H9 (cell line): Measurements from ENCODE around the gene SWSAP1. TPM values are rescaled to one million over a fixed set of nuclear protein-coding genes. Genes with fewer than 3 reads are reported as not detected.

Source experiments
- DNase-seq: peaks from one replicate; pipeline ENCODE4 v3.0.0-alpha.2; 2017
- H2AFZ ChIP-seq: one replicate; pipeline ENCODE4 v1.6.1; 2013; ENCODE audit warnings: mild to moderate bottlenecking, low read length, control low read depth, moderate library complexity
- H2AK5ac ChIP-seq: 2 replicates; pipeline ENCODE4 v1.6.1; 2013; ENCODE audit warnings: low read length, control low read depth, mixed read lengths; ENCODE audit not compliant: insufficient read length
- H2BK120ac ChIP-seq: one replicate; pipeline ENCODE4 v1.6.1; 2013; ENCODE audit warnings: low read depth, mild to moderate bottlenecking, low read length, control low read depth, inconsistent platforms; ENCODE audit not compliant: poor library complexity, severe bottlenecking
- H2BK12ac ChIP-seq: 2 replicates; pipeline ENCODE4 v1.6.1; 2013; ENCODE audit warnings: low read length, control low read depth, mixed read lengths, low read depth; ENCODE audit not compliant: insufficient read length
- H2BK15ac ChIP-seq: 2 replicates; pipeline ENCODE4 v1.6.1; 2013; ENCODE audit warnings: low read depth, low read length, control low read depth
- H2BK20ac ChIP-seq: one replicate; pipeline ENCODE4 v1.6.1; 2013; ENCODE audit warnings: low read depth, mild to moderate bottlenecking, low read length, control low read depth, inconsistent platforms; ENCODE audit not compliant: poor library complexity, severe bottlenecking
- H2BK5ac ChIP-seq: 2 replicates; pipeline ENCODE4 v1.6.1; 2013; ENCODE audit warnings: low read length, control low read depth, mixed read lengths; ENCODE audit not compliant: insufficient read length
- H3K14ac ChIP-seq: 2 replicates; pipeline ENCODE4 v1.6.1; 2013; ENCODE audit warnings: low read length, control low read depth; ENCODE audit not compliant: insufficient read depth
- H3K18ac ChIP-seq: 2 replicates; pipeline ENCODE4 v1.6.1; 2013; ENCODE audit warnings: low read depth, mild to moderate bottlenecking, mixed read lengths, low read length, control low read depth; ENCODE audit not compliant: insufficient read length
- H3K23ac ChIP-seq: 2 replicates; pipeline ENCODE4 v1.6.1; 2013; ENCODE audit warnings: low read length, control low read depth, mixed read lengths, low read depth; ENCODE audit not compliant: insufficient read length
- H3K23me2 ChIP-seq: 2 replicates; pipeline ENCODE4 v1.6.1; 2013; ENCODE audit warnings: low read depth, mild to moderate bottlenecking, mixed read lengths, low read length, control low read depth; ENCODE audit not compliant: insufficient read length, poor library complexity, severe bottlenecking
- H3K27ac ChIP-seq: 2 replicates; pipeline ENCODE4 v1.5.1; 2013; ENCODE audit warnings: low read length, control low read depth, mixed read lengths, low read depth; ENCODE audit not compliant: insufficient read length
- H3K27me3 ChIP-seq: 2 replicates; pipeline ENCODE4 v1.6.1; 2013; ENCODE audit warnings: low read length, control low read depth, inconsistent platforms; ENCODE audit not compliant: insufficient read depth
- H3K4ac ChIP-seq: 2 replicates; pipeline ENCODE4 v1.6.1; 2013; ENCODE audit warnings: low read depth, mild to moderate bottlenecking, control low read depth, inconsistent platforms, low read length, moderate library complexity
- H3K4me1 ChIP-seq: 2 replicates; pipeline ENCODE4 v1.6.1; 2013; ENCODE audit warnings: low read length, control low read depth, inconsistent platforms; ENCODE audit not compliant: insufficient read depth
- H3K4me2 ChIP-seq: 2 replicates; pipeline ENCODE4 v1.6.1; 2013; ENCODE audit warnings: low read length, control low read depth, mixed read lengths; ENCODE audit not compliant: insufficient read length, insufficient read depth
- H3K56ac ChIP-seq: 2 replicates; pipeline ENCODE4 v1.6.1; 2013; ENCODE audit warnings: low read depth, mild to moderate bottlenecking, mixed read lengths, low read length, control low read depth; ENCODE audit not compliant: insufficient read length
- H3K79me1 ChIP-seq: 2 replicates; pipeline ENCODE4 v1.6.1; 2013; ENCODE audit warnings: low read depth, mild to moderate bottlenecking, moderate library complexity, low read length, control low read depth, inconsistent platforms; ENCODE audit not compliant: insufficient read depth, poor library complexity, severe bottlenecking
- H3K79me2 ChIP-seq: 2 replicates; pipeline ENCODE4 v1.6.1; 2013; ENCODE audit warnings: low read length, control low read depth, inconsistent platforms; ENCODE audit not compliant: insufficient read depth
- H3K9ac ChIP-seq: 2 replicates; pipeline ENCODE4 v1.6.1; 2013; ENCODE audit warnings: low read length, control low read depth, mixed read lengths; ENCODE audit not compliant: insufficient read length; ENCODE audit errors: extremely low read depth
- H3K9me3 ChIP-seq: one replicate; pipeline ENCODE4 v1.6.1; 2013; ENCODE audit warnings: low read depth, low read length, inconsistent platforms; ENCODE audit not compliant: control insufficient read depth
- H3T11ph ChIP-seq: one replicate; pipeline ENCODE4 v1.6.1; 2013; ENCODE audit warnings: mild to moderate bottlenecking, low read length, control low read depth, inconsistent platforms
- H4K20me1 ChIP-seq: one replicate; pipeline ENCODE4 v1.6.1; 2013; ENCODE audit not compliant: control insufficient read depth, insufficient read length, insufficient read depth
- H4K5ac ChIP-seq: 2 replicates; pipeline ENCODE4 v1.6.1; 2013; ENCODE audit warnings: low read depth, mild to moderate bottlenecking, mixed read lengths, low read length, control low read depth; ENCODE audit not compliant: insufficient read length
- H4K8ac ChIP-seq: replicated peaks from 2 replicates; pipeline ENCODE4 v1.6.1; 2013; ENCODE audit warnings: low read length, control low read depth, mixed read lengths, low read depth; ENCODE audit not compliant: insufficient read length
- H4K91ac ChIP-seq: 2 replicates; pipeline ENCODE4 v1.6.1; 2013; ENCODE audit warnings: low read depth, mild to moderate bottlenecking, moderate library complexity, mixed read lengths, low read length, control low read depth; ENCODE audit not compliant: insufficient read length
- H3K27ac Mint-ChIP-seq, 3 experiments: 2 replicates in 2 of 3; 3 replicates in 1 of 3; pipeline ENCODE4 v1.8.0; 2020 to 2021; ENCODE audit warnings: mixed read lengths in 3 of 3, mild to moderate bottlenecking in 1 of 3, moderate library complexity in 1 of 3
- H3K27me3 Mint-ChIP-seq: 2 replicates; pipeline ENCODE4 v1.8.0; 2021; ENCODE audit warnings: low read depth, mild to moderate bottlenecking, moderate library complexity, mixed read lengths
- H3K36me3 Mint-ChIP-seq, 3 experiments: 2 replicates in 2 of 3; 3 replicates in 1 of 3; pipeline ENCODE4 v1.8.0; 2020 to 2021; ENCODE audit warnings: low read depth in 3 of 3, mixed read lengths in 3 of 3; ENCODE audit not compliant: insufficient read depth in 1 of 3
- H3K4me1 Mint-ChIP-seq, 2 experiments: 2 replicates each; pipeline ENCODE4 v1.8.0; 2020; ENCODE audit warnings: mixed read lengths in 2 of 2
- H3K4me3 Mint-ChIP-seq, 2 experiments: 2 replicates in 1 of 2; 3 replicates in 1 of 2; pipeline ENCODE4 v1.8.0; 2020 to 2021; ENCODE audit warnings: mild to moderate bottlenecking in 2 of 2, mixed read lengths in 2 of 2, moderate library complexity in 1 of 2
- H3K9me3 Mint-ChIP-seq, 2 experiments: 2 replicates in 1 of 2; 3 replicates in 1 of 2; pipeline ENCODE4 v1.8.0; 2020; ENCODE audit warnings: mild to moderate bottlenecking in 2 of 2, mixed read lengths in 2 of 2, moderate library complexity in 1 of 2
- CTCF ChIP-seq: fragments of 200-600 bp; sonication (generic); conservative IDR thresholded peaks from 3 replicates; pipeline ENCODE4 v1.8.0; 2021; ENCODE audit warnings: antibody characterized with exemption, mild to moderate bottlenecking
- WGBS: extraction: QIAGEN DNeasy Blood & Tissue Kit; methylation state at CpG from one replicate; pipeline ENCODE4 v1.1.7; 2013; ENCODE audit warnings: missing lambda C conversion rate, low lambda C conversion rate, mixed read lengths; ENCODE audit not compliant: insufficient read length; ENCODE audit errors: extremely low coverage; 5-methylcytosine and 5-hydroxymethylcytosine counted together
- total RNA-seq: library from RNA; stranded (reverse); gene quantifications from 2 replicates; pipeline ENCODE4 v1.2.1, GENCODE V29; 2021

Gene SWSAP1
- total RNA-seq, 1 experiment from 2014 or later: 3.8 TPM

- H2BK15ac ChIP-seq: no peak overlapping the region
- no peaks in the 10 kb centered on the region for H3K27me3 ChIP-seq
- no peak overlapping the region for H3K14ac ChIP-seq
- no peak overlapping the region for H3K9ac ChIP-seq
- H3K36me3 Mint-ChIP-seq: peaks cover 4 to 19% (median 18%) of the 10 kb centered on the region in 3 experiments; a peak in 6 of 7 replicates
- H3K4me2 ChIP-seq: no peak overlapping the region
- DNase-seq: no peak
- peaks cover 8% of the 10 kb centered on the region for H3K23me2 ChIP-seq
- no peak overlapping the region for H4K5ac ChIP-seq
- H3K4me3 Mint-ChIP-seq: no peak overlapping the region
- no peak overlapping the region for H3K23ac ChIP-seq
- no peak overlapping the region for H2AFZ ChIP-seq
- H3T11ph ChIP-seq: no peak overlapping the region
- H2BK20ac ChIP-seq: no peak overlapping the region
- TF ChIP-seq CTCF: no peak
- no peak overlapping the region for H4K91ac ChIP-seq
- no peak overlapping the region for H2BK12ac ChIP-seq
- no peak overlapping the region for H3K56ac ChIP-seq
- H3K18ac ChIP-seq: no peak overlapping the region
- H3K9me3 Mint-ChIP-seq: no peaks in the 10 kb centered on the region
- H3K79me2 ChIP-seq: no peaks in the 10 kb centered on the region
- H2BK5ac ChIP-seq: no peak overlapping the region
- no peak overlapping the region for H3K27ac ChIP-seq
- H2AK5ac ChIP-seq: no peak overlapping the region
- H3K4ac ChIP-seq: no peak overlapping the region
- no CpG with 5 or more reads among the region's 3 CpGs for WGBS
- H3K4me1 Mint-ChIP-seq: peaks cover 15 to 35% of the 10 kb centered on the region in 2 experiments
- H3K9me3 ChIP-seq: no peaks in the 10 kb centered on the region
- H4K20me1 ChIP-seq: peaks cover 4% of the 10 kb centered on the region
- H2BK120ac ChIP-seq: no peak overlapping the region
- H3K27me3 Mint-ChIP-seq: peaks cover 2% of the 10 kb centered on the region; the same call in 1 of the 2 replicates
- H3K27ac Mint-ChIP-seq: 0 out of 7 replicates have a peak overlapping the region, but pooled peaks of 1 of the 3 experiments have one; percentile 44
- no peaks in the 10 kb centered on the region for H3K79me1 ChIP-seq
- no peaks in the 10 kb centered on the region for H3K4me1 ChIP-seq
- H4K8ac ChIP-seq: no peak overlapping the region
Measured at GRCh38 chr19:11377756-11378155, 3.3 kb downstream of the SWSAP1 start.
